Smooth muscle cell (in vitro differentiated cells): ENCODE data around the gene MYO3B. TPM values are rescaled to one million over a fixed set of nuclear protein-coding genes. Genes with fewer than 3 reads are reported as not detected.

Source experiments
- DNase-seq: peaks from one replicate; lab custom pipeline; 2025; ENCODE audit not compliant: unreplicated experiment; lab: John Stamatoyannopoulos, UW
- H2AFZ ChIP-seq: fragments of 200-600 bp; sonication (generic); 2 replicates; pipeline ENCODE4 v1.6.0; 2016; ENCODE audit warnings: antibody characterized with exemption, low read depth, mild to moderate bottlenecking
- H3F3A ChIP-seq: fragments of 200-600 bp; sonication (generic); 2 replicates; pipeline ENCODE4 v1.6.0; 2017; ENCODE audit warnings: antibody characterized with exemption, low read depth
- H3K27ac ChIP-seq: fragments of 200-600 bp; sonication (generic); 2 replicates; pipeline ENCODE4 v1.5.1; 2016; ENCODE audit warnings: low read depth, mild to moderate bottlenecking
- H3K27me3 ChIP-seq: fragments of 200-600 bp; sonication (generic); 2 replicates; pipeline ENCODE4 v1.6.1; 2016; ENCODE audit warnings: low read depth, mild to moderate bottlenecking
- H3K36me3 ChIP-seq: fragments of 200-600 bp; sonication (generic); 2 replicates; pipeline ENCODE4 v1.5.1; 2016; ENCODE audit warnings: low read depth
- H3K4me1 ChIP-seq: fragments of 200-600 bp; sonication (generic); 2 replicates; pipeline ENCODE4 v1.5.1; 2016; ENCODE audit warnings: low read depth
- H3K4me2 ChIP-seq: fragments of 200-600 bp; sonication (generic); 2 replicates; pipeline ENCODE4 v1.6.0; 2016; ENCODE audit warnings: mild to moderate bottlenecking
- H3K4me3 ChIP-seq: fragments of 200-600 bp; sonication (generic); 2 replicates; pipeline ENCODE4 v1.5.1; 2016; ENCODE audit warnings: mild to moderate bottlenecking
- H3K79me2 ChIP-seq: fragments of 200-600 bp; sonication (generic); 2 replicates; pipeline ENCODE4 v1.6.0; 2016; ENCODE audit warnings: low read depth, mild to moderate bottlenecking
- H3K9ac ChIP-seq: fragments of 200-600 bp; sonication (generic); 2 replicates; pipeline ENCODE4 v1.6.0; 2016; ENCODE audit warnings: low read depth
- H3K9me3 ChIP-seq: fragments of 200-600 bp; sonication (generic); replicated peaks from 2 replicates; pipeline ENCODE4 v1.5.1; 2016; ENCODE audit warnings: low read depth
- H4K20me1 ChIP-seq: fragments of 200-600 bp; sonication (generic); 2 replicates; pipeline ENCODE4 v1.6.0; 2016; ENCODE audit warnings: low read depth
- CTCF ChIP-seq: fragments of 200-600 bp; sonication (generic); IDR thresholded peaks from 2 replicates; pipeline ENCODE4 v1.5.1; 2017; ENCODE audit warnings: borderline replicate concordance, mild to moderate bottlenecking, antibody characterized with exemption; ENCODE audit not compliant: insufficient read depth, poor library complexity, severe bottlenecking
- WGBS: methylation state at CpG from one replicate; pipeline ENCODE4 v1.1.7; 2016; ENCODE audit warnings: low lambda C conversion rate; 5-methylcytosine and 5-hydroxymethylcytosine counted together
- polyA plus RNA-seq: library from polyadenylated mRNA; unstranded; fragments of >200 nt; fragmentation: Nextera tagmentation; extraction: Ambion mirVana; gene quantifications from 2 replicates; pipeline ENCODE4 v1.2.1, GENCODE V29; 2016
- total RNA-seq: library from RNA; depleted of rRNA; stranded (reverse); fragments of >200 nt; gene quantifications from 2 replicates; pipeline ENCODE4 v1.2.3, GENCODE V29; 2014

Gene MYO3B
- total and polyA plus RNA-seq, 2 experiments from 2014 or later = 0.47 to 3.1 TPM

GRCh38 chr2:170254293-170254732 is 76.4 kb downstream of the MYO3B start:
- no peaks in the 10 kb centered on the region for H3K27me3 ChIP-seq
- H2AFZ ChIP-seq = no peak overlapping the region
- 94% methylated on average over 7 of the region's 7 CpGs for WGBS
- H3K36me3 ChIP-seq = no peaks in the 10 kb centered on the region
- no peak overlapping the region for H3K27ac ChIP-seq
- H3K4me1 ChIP-seq = no peaks in the 10 kb centered on the region
- no peak overlapping the region for H3K4me3 ChIP-seq
- no peaks in the 10 kb centered on the region for H3K9me3 ChIP-seq
- no peak overlapping the region for H3K4me2 ChIP-seq
- no peak for TF ChIP-seq CTCF
- no peaks in the 10 kb centered on the region for H4K20me1 ChIP-seq
- H3K9ac ChIP-seq = no peak overlapping the region
- no peak for DNase-seq
- H3K79me2 ChIP-seq = no peaks in the 10 kb centered on the region
- no peaks in the 10 kb centered on the region for H3F3A ChIP-seq

- no peaks in the 10 kb centered on the region for H3K9me3 ChIP-seq
- no peak overlapping the region for H3K4me2 ChIP-seq
- no peak overlapping the region for H3K27ac ChIP-seq
- H4K20me1 ChIP-seq = no peaks in the 10 kb centered on the region
- H3F3A ChIP-seq = no peaks in the 10 kb centered on the region
- WGBS = 91% methylated on average over 3 of the region's 3 CpGs
- no peak for DNase-seq
- H3K36me3 ChIP-seq = no peaks in the 10 kb centered on the region
- H3K9ac ChIP-seq = no peak overlapping the region
- H3K27me3 ChIP-seq = no peaks in the 10 kb centered on the region
- TF ChIP-seq CTCF = no peak
- no peaks in the 10 kb centered on the region for H3K79me2 ChIP-seq
- no peak overlapping the region for H3K4me3 ChIP-seq
- H3K4me1 ChIP-seq = no peaks in the 10 kb centered on the region
- no peak overlapping the region for H2AFZ ChIP-seq
Observed at GRCh38 chr2:170255137-170255536, 77.2 kb downstream of the MYO3B start.

GRCh38 chr2:170255971-170256370 is 78.0 kb downstream of the MYO3B start:
- Histone ChIP-seq H2AFZ (peak overlapping the region; percentile 36), H3K9me3 (no peaks in the 10 kb centered on the region), H3K27ac (no peak overlapping the region), H3K4me3 (no peak overlapping the region), H3K36me3 (no peaks in the 10 kb centered on the region), H3F3A (no peaks in the 10 kb centered on the region), H3K27me3 (no peaks in the 10 kb centered on the region), H4K20me1 (no peaks in the 10 kb centered on the region), H3K4me1 (no peaks in the 10 kb centered on the region), H3K79me2 (no peaks in the 10 kb centered on the region), H3K4me2 (no peak overlapping the region), H3K9ac (no peak overlapping the region)
- 52% methylated on average over 1 of the region's 1 CpG for WGBS
- no peak for DNase-seq
- TF ChIP-seq CTCF = no peak

GRCh38 chr2:170258382-170258781 is 80.4 kb downstream of the MYO3B start:
- no peaks in the 10 kb centered on the region for H3K9me3 ChIP-seq
- H3F3A ChIP-seq = no peaks in the 10 kb centered on the region
- H3K27ac ChIP-seq = no peak overlapping the region
- no peak overlapping the region for H3K9ac ChIP-seq
- no peaks in the 10 kb centered on the region for H4K20me1 ChIP-seq
- no peak overlapping the region for H3K4me2 ChIP-seq
- no peaks in the 10 kb centered on the region for H3K4me1 ChIP-seq
- WGBS = 73% methylated on average over 3 of the region's 3 CpGs
- H2AFZ ChIP-seq = no peak overlapping the region
- H3K79me2 ChIP-seq = no peaks in the 10 kb centered on the region
- H3K4me3 ChIP-seq = no peak overlapping the region
- DNase-seq = no peak
- H3K36me3 ChIP-seq = no peaks in the 10 kb centered on the region
- TF ChIP-seq CTCF = no peak
- H3K27me3 ChIP-seq = no peaks in the 10 kb centered on the region
